Natural killer cell (primary cell): ENCODE results near the gene CYYR1. TPM values are rescaled to one million over a fixed set of nuclear protein-coding genes. Genes with fewer than 3 reads are reported as not detected.

Experiments used
- ATAC-seq, 3 donors: fragments of 150-1000 bp in 2 of 3; fragments of 200-7000 bp in 1 of 3; cut with Tn5 transposase; 1 replicate in 1 of 3; 2 replicates in 2 of 3; pipeline ENCODE4 v1.10.0; 2021; ENCODE audit warnings: mild to moderate bottlenecking in 2 of 3, moderate library complexity in 2 of 3
- DNase-seq, 2 donors: peaks; one replicate each; pipeline versions ENCODE4 v3.0.0 to v3.0.0-alpha.2; 2013 to 2021; ENCODE audit warnings: mixed read lengths in 1 of 2
- H3K27ac ChIP-seq: one replicate; pipeline ENCODE4 v1.5.1; 2013; ENCODE audit warnings: mild to moderate bottlenecking, low read length
- H3K27me3 ChIP-seq: one replicate; pipeline ENCODE4 v1.6.1; 2013; ENCODE audit warnings: low read length; ENCODE audit not compliant: control insufficient read depth, insufficient read depth
- H3K36me3 ChIP-seq: one replicate; pipeline ENCODE4 v1.6.1; 2013; ENCODE audit warnings: low read length; ENCODE audit not compliant: control insufficient read depth, insufficient read depth
- H3K4me1 ChIP-seq: one replicate; pipeline ENCODE4 v1.6.1; 2013; ENCODE audit warnings: low read length; ENCODE audit not compliant: control insufficient read depth, insufficient read depth
- H3K4me3 ChIP-seq: one replicate; pipeline ENCODE4 v1.5.1; 2013; ENCODE audit warnings: low read length
- H3K9me3 ChIP-seq: one replicate; pipeline ENCODE4 v1.6.1; 2013; ENCODE audit warnings: low read length; ENCODE audit not compliant: control insufficient read depth, insufficient read depth
- H3K27ac Mint-ChIP-seq, 2 donors: one replicate each; pipeline ENCODE4 v1.8.0; 2022; ENCODE audit warnings: mild to moderate bottlenecking in 2 of 2, mixed read lengths in 2 of 2, moderate library complexity in 1 of 2
- H3K27me3 Mint-ChIP-seq, 2 donors: one replicate each; pipeline ENCODE4 v1.8.0; 2022; ENCODE audit warnings: low read depth in 2 of 2, mixed read lengths in 2 of 2
- H3K36me3 Mint-ChIP-seq: one replicate; pipeline ENCODE4 v1.8.0; 2022; ENCODE audit warnings: mixed read lengths
- H3K4me1 Mint-ChIP-seq, 2 donors: one replicate each; pipeline ENCODE4 v1.8.0; 2022; ENCODE audit warnings: mixed read lengths in 2 of 2
- H3K4me3 Mint-ChIP-seq: one replicate; pipeline ENCODE4 v1.8.0; 2022; ENCODE audit warnings: mild to moderate bottlenecking, moderate library complexity, mixed read lengths
- H3K9me3 Mint-ChIP-seq, 2 donors: one replicate each; pipeline ENCODE4 v1.8.0; 2022; ENCODE audit warnings: mixed read lengths in 2 of 2
- WGBS: methylation state at CpG from one replicate; pipeline ENCODE4 v1.1.7; 2013; ENCODE audit warnings: missing lambda C conversion rate; ENCODE audit not compliant: insufficient coverage; 5-methylcytosine and 5-hydroxymethylcytosine counted together
- intact Hi-C: fragments of 100-400 bp; cut with micrococcal nuclease; formaldehyde crosslinking; loops from one replicate; pipeline ENCODE4 v1.14.2; 2022
- total RNA-seq, 4 donors: library from RNA; stranded (reverse); fragments of 120-200 nt in 1 of 4; gene quantifications; one replicate each; pipeline versions ENCODE4 v1.2.3 to v1.2.4, GENCODE V29; 2013 to 2022
- TF ChIP-seq, protein P1 (sequence below): fragments of 200-600 bp; IDR thresholded peaks from one replicate; pipeline ENCODE4 v1.8.0; 2022; ENCODE audit warnings: antibody characterized with exemption

CYYR1 gene
- total RNA-seq, 3 donors from 2014 or later (not counting 1 experiment from before 2014, with no cell fraction given): not detected

DNA sequence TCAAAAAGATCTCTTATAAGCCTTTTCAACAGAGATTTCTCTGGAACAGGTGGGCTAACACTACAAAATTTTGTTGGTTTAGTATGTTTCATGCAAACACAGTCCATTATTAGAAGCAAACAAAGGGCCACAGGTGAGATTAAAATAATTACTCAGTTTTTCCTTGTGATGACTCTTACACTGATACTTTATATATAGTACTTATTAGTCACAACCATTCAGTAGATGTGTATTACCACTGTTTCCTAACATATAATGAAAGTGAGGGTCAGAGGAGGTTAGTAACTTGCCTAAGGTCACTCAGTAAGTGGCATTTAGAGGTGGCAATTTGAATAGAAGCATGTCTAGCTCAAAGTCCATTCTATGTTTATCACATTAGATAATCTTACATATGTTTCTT is 44.2 kb downstream of the CYYR1 start:
- H3K27me3 ChIP-seq: no peaks in the 10 kb centered on the region
- H3K36me3 ChIP-seq: no peaks in the 10 kb centered on the region
- TF ChIP-seq, protein P1, sequence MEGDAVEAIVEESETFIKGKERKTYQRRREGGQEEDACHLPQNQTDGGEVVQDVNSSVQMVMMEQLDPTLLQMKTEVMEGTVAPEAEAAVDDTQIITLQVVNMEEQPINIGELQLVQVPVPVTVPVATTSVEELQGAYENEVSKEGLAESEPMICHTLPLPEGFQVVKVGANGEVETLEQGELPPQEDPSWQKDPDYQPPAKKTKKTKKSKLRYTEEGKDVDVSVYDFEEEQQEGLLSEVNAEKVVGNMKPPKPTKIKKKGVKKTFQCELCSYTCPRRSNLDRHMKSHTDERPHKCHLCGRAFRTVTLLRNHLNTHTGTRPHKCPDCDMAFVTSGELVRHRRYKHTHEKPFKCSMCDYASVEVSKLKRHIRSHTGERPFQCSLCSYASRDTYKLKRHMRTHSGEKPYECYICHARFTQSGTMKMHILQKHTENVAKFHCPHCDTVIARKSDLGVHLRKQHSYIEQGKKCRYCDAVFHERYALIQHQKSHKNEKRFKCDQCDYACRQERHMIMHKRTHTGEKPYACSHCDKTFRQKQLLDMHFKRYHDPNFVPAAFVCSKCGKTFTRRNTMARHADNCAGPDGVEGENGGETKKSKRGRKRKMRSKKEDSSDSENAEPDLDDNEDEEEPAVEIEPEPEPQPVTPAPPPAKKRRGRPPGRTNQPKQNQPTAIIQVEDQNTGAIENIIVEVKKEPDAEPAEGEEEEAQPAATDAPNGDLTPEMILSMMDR: no peak
- no peaks in the 10 kb centered on the region for H3K4me1 ChIP-seq
- H3K4me3 ChIP-seq: no peak overlapping the region
- DNase-seq: no peak
- Mint-ChIP-seq H3K27ac (no peak overlapping the region), H3K4me3 (no peak overlapping the region), H3K36me3 (no peaks in the 10 kb centered on the region), H3K27me3 (no peaks in the 10 kb centered on the region), H3K9me3 (peaks cover 3% of the 10 kb centered on the region in 2 donors), H3K4me1 (no peaks in the 10 kb centered on the region)
- ATAC-seq: no peak
- intact Hi-C loops: no loop called here
- no peak overlapping the region for H3K27ac ChIP-seq
- H3K9me3 ChIP-seq: no peaks in the 10 kb centered on the region

DNA sequence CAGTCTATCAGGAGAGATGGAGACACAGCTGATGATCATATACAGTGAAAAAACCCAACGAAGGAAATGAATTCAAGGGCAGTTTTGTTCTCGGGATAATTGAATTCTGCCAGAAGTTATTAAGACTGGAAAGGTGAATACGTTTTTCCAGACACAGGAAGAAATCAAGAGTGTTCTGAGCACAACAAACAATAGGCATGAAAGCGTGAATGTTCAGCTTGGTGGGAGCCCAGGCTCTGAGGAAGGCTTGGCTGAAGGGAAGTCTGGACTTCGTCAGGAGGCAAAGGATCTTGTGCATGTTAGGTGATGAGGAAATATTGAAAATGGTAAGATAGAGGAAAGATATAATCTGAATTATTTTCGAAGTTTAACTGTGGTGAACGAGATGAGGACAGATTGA is 50.4 kb downstream of the CYYR1 start:
- Mint-ChIP-seq H3K27me3 (no peaks in the 10 kb centered on the region), H3K36me3 (no peaks in the 10 kb centered on the region), H3K27ac (no peak overlapping the region), H3K4me1 (no peaks in the 10 kb centered on the region), H3K9me3 (peaks cover 6 to 19% of the 10 kb centered on the region in 2 donors), H3K4me3 (no peak overlapping the region)
- Histone ChIP-seq H3K27ac (no peak overlapping the region), H3K27me3 (no peaks in the 10 kb centered on the region), H3K4me3 (no peak overlapping the region), H3K4me1 (no peaks in the 10 kb centered on the region), H3K9me3 (no peaks in the 10 kb centered on the region), H3K36me3 (no peaks in the 10 kb centered on the region)
- ATAC-seq (no peak), DNase-seq (no peak)
- 78% methylated on average over 6 of the region's 7 CpGs for WGBS
- intact Hi-C loops: no loop called here
- TF ChIP-seq, protein P1: no peak

DNA sequence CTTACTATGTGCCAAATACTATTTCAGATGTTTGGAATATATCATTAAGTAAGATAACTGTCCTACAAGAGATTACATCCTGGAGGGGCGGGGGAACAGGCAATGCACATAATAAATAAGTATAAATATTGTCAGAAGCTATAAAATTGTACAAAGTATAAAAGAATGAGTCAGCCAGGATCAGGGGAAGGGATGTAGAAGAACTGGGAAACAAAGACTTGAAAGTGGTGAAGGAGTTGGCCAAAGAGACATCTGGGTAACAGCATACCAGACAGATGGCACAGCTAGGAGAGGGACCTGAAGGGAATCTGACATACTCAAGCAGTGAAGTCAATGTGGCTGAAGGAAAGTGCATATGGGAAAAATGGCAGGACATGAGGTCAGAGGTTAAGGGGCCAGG is 53.9 kb downstream of the CYYR1 start:
- no peaks in the 10 kb centered on the region for H3K4me1 ChIP-seq
- WGBS: 80% methylated on average over 1 of the region's 1 CpG
- Mint-ChIP-seq H3K27me3 (no peaks in the 10 kb centered on the region), H3K9me3 (peaks cover 3 to 20% of the 10 kb centered on the region in 2 donors), H3K36me3 (no peaks in the 10 kb centered on the region), H3K27ac (no peak overlapping the region), H3K4me3 (no peak overlapping the region), H3K4me1 (no peaks in the 10 kb centered on the region)
- DNase-seq: no peak
- H3K27me3 ChIP-seq: no peaks in the 10 kb centered on the region
- intact Hi-C loops: no loop called here
- H3K4me3 ChIP-seq: no peak overlapping the region
- ATAC-seq: no peak
- TF ChIP-seq, protein P1: no peak
- H3K36me3 ChIP-seq: no peaks in the 10 kb centered on the region
- no peak overlapping the region for H3K27ac ChIP-seq
- H3K9me3 ChIP-seq: no peaks in the 10 kb centered on the region

DNA sequence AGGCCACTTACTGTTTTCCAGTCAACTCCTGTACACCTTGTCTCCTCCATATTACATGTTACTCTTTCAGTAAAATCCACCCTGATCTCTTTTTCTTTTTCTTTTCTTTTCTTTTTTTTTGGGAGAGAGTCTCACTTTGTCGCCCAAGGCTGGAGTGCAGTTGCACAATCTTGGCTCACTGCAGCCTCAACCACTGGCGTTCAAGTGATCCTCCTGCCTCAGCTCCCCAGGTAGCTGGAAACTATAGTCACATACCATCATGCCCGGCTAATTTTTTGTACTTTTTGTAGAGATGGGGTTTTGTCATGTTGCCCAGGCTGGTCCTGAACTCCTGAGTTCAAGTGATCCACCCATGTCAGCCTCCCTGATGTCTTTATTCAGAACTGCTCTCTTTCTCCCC is 57.8 kb downstream of the CYYR1 start:
- no peak overlapping the region for H3K27ac ChIP-seq
- H3K4me3 Mint-ChIP-seq: no peak overlapping the region
- H3K9me3 ChIP-seq: no peaks in the 10 kb centered on the region
- H3K4me1 Mint-ChIP-seq: no peaks in the 10 kb centered on the region
- no peaks in the 10 kb centered on the region for H3K27me3 ChIP-seq
- 91% methylated on average over 2 of the region's 3 CpGs for WGBS
- H3K4me3 ChIP-seq: no peak overlapping the region
- H3K27ac Mint-ChIP-seq: no peak overlapping the region
- no peaks in the 10 kb centered on the region for H3K27me3 Mint-ChIP-seq
- TF ChIP-seq, protein P1: no peak
- intact Hi-C loops: no loop called here
- peaks cover 3 to 14% of the 10 kb centered on the region in 2 donors for H3K9me3 Mint-ChIP-seq
- H3K4me1 ChIP-seq: no peaks in the 10 kb centered on the region
- DNase-seq (no peak), ATAC-seq (no peak)
- no peaks in the 10 kb centered on the region for H3K36me3 ChIP-seq
- H3K36me3 Mint-ChIP-seq: no peaks in the 10 kb centered on the region
